Astrocyte (in vitro differentiated cells and primary cell): ENCODE measurements around the gene PAPSS2. TPM values are rescaled to one million over a fixed set of nuclear protein-coding genes. Genes with fewer than 3 reads are reported as not detected.

Experiments used
- DNase-seq: peaks from one replicate; pipeline ENCODE4 v3.0.0-alpha.2; 2010; ENCODE audit warnings: low read depth
- FAIRE-seq: peaks from 2 replicates; lab custom pipeline; 2011; peaks lifted over from hg19 to GRCh38; lab: Jason Lieb, UNC
- H2AFZ ChIP-seq: 2 replicates; pipeline ENCODE4 v1.6.0; 2012; ENCODE audit warnings: low read depth, low read length, inconsistent platforms
- H3K27ac ChIP-seq: 2 replicates; pipeline ENCODE4 v1.5.1; 2011; ENCODE audit warnings: low read depth, low read length, inconsistent platforms
- H3K27me3 ChIP-seq: 2 replicates; pipeline ENCODE4 v1.6.0; 2011; ENCODE audit warnings: low read length, inconsistent platforms; ENCODE audit not compliant: insufficient read depth
- H3K36me3 ChIP-seq: 2 replicates; pipeline ENCODE4 v1.5.1; 2011; ENCODE audit warnings: low read length, inconsistent platforms; ENCODE audit not compliant: insufficient read depth
- H3K4me1 ChIP-seq: 2 replicates; pipeline ENCODE4 v1.5.1; 2011; ENCODE audit warnings: low read length, inconsistent platforms; ENCODE audit not compliant: insufficient read depth
- H3K4me2 ChIP-seq: 2 replicates; pipeline ENCODE4 v1.6.0; 2012; ENCODE audit warnings: low read length, inconsistent platforms
- H3K4me3 ChIP-seq: 2 replicates; pipeline ENCODE4 v1.5.1; 2011; ENCODE audit warnings: low read depth, mild to moderate bottlenecking, low read length, inconsistent platforms; ENCODE audit not compliant: insufficient read depth
- H3K79me2 ChIP-seq: 2 replicates; pipeline ENCODE4 v1.6.0; 2012; ENCODE audit warnings: mild to moderate bottlenecking, low read length, inconsistent platforms; ENCODE audit not compliant: insufficient read depth
- H3K9ac ChIP-seq: 2 replicates; pipeline ENCODE4 v1.6.0; 2012; ENCODE audit warnings: mild to moderate bottlenecking, low read length, inconsistent platforms
- H3K9me3 ChIP-seq: 2 replicates; pipeline ENCODE4 v1.5.1; 2012; ENCODE audit warnings: low read depth, mild to moderate bottlenecking, low read length, inconsistent platforms; ENCODE audit not compliant: insufficient read depth
- H4K20me1 ChIP-seq: 2 replicates; pipeline ENCODE4 v1.6.0; 2012; ENCODE audit warnings: low read length, inconsistent platforms; ENCODE audit not compliant: insufficient read depth
- H3K27ac Mint-ChIP-seq: one replicate; pipeline ENCODE4 v1.8.0; 2021; ENCODE audit warnings: mild to moderate bottlenecking, mixed read lengths; ENCODE audit not compliant: unreplicated experiment
- H3K27me3 Mint-ChIP-seq: one replicate; pipeline ENCODE4 v1.8.0; 2021; ENCODE audit warnings: low read depth, mixed read lengths; ENCODE audit not compliant: unreplicated experiment
- H3K36me3 Mint-ChIP-seq: one replicate; pipeline ENCODE4 v1.8.0; 2021; ENCODE audit warnings: low read depth, mixed read lengths; ENCODE audit not compliant: unreplicated experiment
- H3K4me1 Mint-ChIP-seq: one replicate; pipeline ENCODE4 v1.8.0; 2021; ENCODE audit warnings: low read depth, mixed read lengths; ENCODE audit not compliant: unreplicated experiment
- H3K4me3 Mint-ChIP-seq: one replicate; pipeline ENCODE4 v1.8.0; 2021; ENCODE audit warnings: mild to moderate bottlenecking, moderate library complexity, mixed read lengths; ENCODE audit not compliant: unreplicated experiment
- H3K9me3 Mint-ChIP-seq: one replicate; pipeline ENCODE4 v1.8.0; 2021; ENCODE audit warnings: mild to moderate bottlenecking, mixed read lengths; ENCODE audit not compliant: unreplicated experiment
- CTCF ChIP-seq: IDR thresholded peaks from 2 replicates; pipeline ENCODE4 v1.5.1; 2011; ENCODE audit warnings: low read depth, mild to moderate bottlenecking, inconsistent platforms, low read length, moderate library complexity; ENCODE audit not compliant: insufficient read depth
- EZH2 ChIP-seq: IDR thresholded peaks from 2 replicates; pipeline ENCODE4 v1.6.1; 2012; ENCODE audit warnings: mild to moderate bottlenecking, low read length, inconsistent platforms; ENCODE audit not compliant: insufficient read depth
- total RNA-seq: library from RNA; stranded (reverse); gene quantifications from 2 replicates; pipeline ENCODE4 v1.2.1, GENCODE V29; 2021

Gene PAPSS2
- total RNA-seq, 1 donor from 2014 or later: 48.6 TPM

- Histone ChIP-seq H3K4me3 (peak overlapping the region; percentile 100), H3K27ac (peak overlapping the region; percentile 54), H3K9ac (peak overlapping the region; percentile 98), H3K4me1 (peaks cover 16% of the 10 kb centered on the region), H3K79me2 (peaks cover 68% of the 10 kb centered on the region), H3K4me2 (peak overlapping the region; percentile 99), H2AFZ (no peak overlapping the region), H4K20me1 (peaks cover 25% of the 10 kb centered on the region), H3K9me3 (no peaks in the 10 kb centered on the region), H3K36me3 (no peaks in the 10 kb centered on the region), H3K27me3 (no peaks in the 10 kb centered on the region)
- H3K4me1 Mint-ChIP-seq: peaks cover 31% of the 10 kb centered on the region
- no peak for FAIRE-seq
- peak overlapping the region; percentile 41 for H3K27ac Mint-ChIP-seq
- H3K36me3 Mint-ChIP-seq: peaks cover 8% of the 10 kb centered on the region
- TF ChIP-seq EZH2 (no peak), CTCF (no peak)
- no peak for DNase-seq
- no peaks in the 10 kb centered on the region for H3K27me3 Mint-ChIP-seq
- H3K9me3 Mint-ChIP-seq: no peaks in the 10 kb centered on the region
- peak overlapping the region; percentile 99 for H3K4me3 Mint-ChIP-seq
Measured at GRCh38 chr10:87661861-87662785, 2.4 kb downstream of the PAPSS2 start.

- H3K4me1 ChIP-seq: peaks cover 10% of the 10 kb centered on the region
- DNase-seq (peak; percentile 44), FAIRE-seq (no peak)
- Mint-ChIP-seq H3K4me1 (peaks cover 24% of the 10 kb centered on the region), H3K9me3 (no peaks in the 10 kb centered on the region), H3K27me3 (no peaks in the 10 kb centered on the region), H3K4me3 (no peak overlapping the region), H3K27ac (no peak overlapping the region), H3K36me3 (peaks cover 8% of the 10 kb centered on the region)
- no peaks in the 10 kb centered on the region for H3K36me3 ChIP-seq
- no peaks in the 10 kb centered on the region for H3K27me3 ChIP-seq
- H2AFZ ChIP-seq: no peak overlapping the region
- no peak overlapping the region for H3K4me2 ChIP-seq
- H4K20me1 ChIP-seq: peaks cover 29% of the 10 kb centered on the region
- H3K27ac ChIP-seq: no peak overlapping the region
- peaks cover 89% of the 10 kb centered on the region for H3K79me2 ChIP-seq
- TF ChIP-seq CTCF: no peak
- TF ChIP-seq EZH2: no peak
- no peaks in the 10 kb centered on the region for H3K9me3 ChIP-seq
- no peak overlapping the region for H3K9ac ChIP-seq
- no peak overlapping the region for H3K4me3 ChIP-seq
Measured at GRCh38 chr10:87664276-87664701, 4.6 kb downstream of the PAPSS2 start.

GRCh38 chr10:87667493-87667892 lies 7.8 kb downstream of the PAPSS2 start:
- no peak overlapping the region for H2AFZ ChIP-seq
- no peak overlapping the region for H3K4me3 ChIP-seq
- no peaks in the 10 kb centered on the region for H3K9me3 Mint-ChIP-seq
- DNase-seq: no peak
- H3K27ac ChIP-seq: no peak overlapping the region
- no peak for FAIRE-seq
- peaks cover 9% of the 10 kb centered on the region for H3K4me1 ChIP-seq
- no peak overlapping the region for H3K9ac ChIP-seq
- peaks cover 90% of the 10 kb centered on the region for H3K79me2 ChIP-seq
- no peaks in the 10 kb centered on the region for H3K9me3 ChIP-seq
- peaks cover 43% of the 10 kb centered on the region for H4K20me1 ChIP-seq
- no peaks in the 10 kb centered on the region for H3K27me3 Mint-ChIP-seq
- peaks cover 8% of the 10 kb centered on the region for H3K4me1 Mint-ChIP-seq
- TF ChIP-seq CTCF (no peak), EZH2 (no peak)
- no peak overlapping the region for H3K4me2 ChIP-seq
- H3K27ac Mint-ChIP-seq: no peak overlapping the region
- no peaks in the 10 kb centered on the region for H3K36me3 ChIP-seq
- no peaks in the 10 kb centered on the region for H3K27me3 ChIP-seq
- no peak overlapping the region for H3K4me3 Mint-ChIP-seq
- H3K36me3 Mint-ChIP-seq: peaks cover 8% of the 10 kb centered on the region
